Umbilical cord (tissue), 2 donors: ENCODE data around the gene EEIG2. TPM values are rescaled to one million over a fixed set of nuclear protein-coding genes. Genes with fewer than 3 reads are reported as not detected.
"Not testable (repeated sequence)": the region's sequence is repeated elsewhere in the genome, so short reads cannot be mapped to it uniquely, and the experiment has no call there.

Source experiments
- DNase-seq: peaks from one replicate; pipeline ENCODE4 v3.0.0-alpha.2; 2015; ENCODE audit warnings: low spot score
- total RNA-seq: library from RNA; depleted of rRNA; stranded (reverse); fragments of >200 nt; gene quantifications from one replicate; pipeline ENCODE4 v1.2.3, GENCODE V29; 2014; ENCODE audit warnings: low replicate concordance; ENCODE audit not compliant: insufficient read depth

Gene EEIG2
- 29.9 TPM for total RNA-seq

DNA sequence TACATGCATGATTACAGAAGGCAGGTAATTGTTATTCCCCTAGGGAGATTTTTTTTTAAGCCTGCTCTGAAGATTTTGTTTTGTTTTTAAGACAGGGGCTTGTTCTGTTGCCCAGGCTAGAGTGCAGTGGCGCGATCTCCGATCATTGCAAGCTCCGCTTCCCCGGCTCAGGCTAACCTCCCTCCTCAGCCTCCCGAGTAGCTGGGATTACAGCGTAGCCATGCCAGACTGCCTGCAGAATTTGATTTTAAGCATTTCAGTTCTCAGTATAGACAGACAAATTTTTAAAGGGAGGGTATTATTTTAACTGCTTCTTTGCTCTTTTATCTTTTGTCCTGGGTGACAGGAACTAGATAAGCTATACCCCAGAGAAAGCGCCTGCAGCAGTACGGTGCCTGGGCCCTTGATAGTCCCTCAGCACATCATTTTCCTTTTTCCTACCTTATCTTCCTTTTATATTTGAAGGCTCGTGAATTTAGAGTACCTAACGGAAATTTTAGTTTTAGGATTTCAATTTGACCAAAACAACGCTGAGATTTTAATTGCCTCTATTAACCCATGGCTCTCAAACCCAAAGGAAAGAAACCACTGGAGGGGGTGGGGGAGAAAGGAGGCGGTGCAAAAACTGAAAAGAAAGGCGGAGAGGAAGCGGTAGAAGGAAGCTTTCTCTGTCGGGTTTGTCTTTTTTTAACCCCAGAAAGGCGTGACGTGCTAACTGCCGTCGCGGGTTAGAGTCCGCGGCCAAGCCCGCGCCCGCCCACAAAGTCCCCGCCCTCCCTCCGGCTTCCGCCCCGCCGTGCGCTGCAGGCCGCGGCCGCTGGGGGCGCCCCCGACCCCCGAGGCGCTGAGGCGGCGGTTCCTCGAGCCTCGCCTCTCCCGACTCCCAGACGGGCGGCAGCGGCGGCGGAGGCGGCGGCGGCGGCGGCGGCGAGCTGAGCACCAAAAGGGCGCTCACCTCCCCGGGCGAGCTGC lies at the start of gene EEIG2:
Gene EEIG2, plus strand, starts transcription at position 886 of the 972 bp plus-strand sequence. CDS start 329 bp downstream, outside the sequence.
- DNase-seq: peak; percentile 94

DNA sequence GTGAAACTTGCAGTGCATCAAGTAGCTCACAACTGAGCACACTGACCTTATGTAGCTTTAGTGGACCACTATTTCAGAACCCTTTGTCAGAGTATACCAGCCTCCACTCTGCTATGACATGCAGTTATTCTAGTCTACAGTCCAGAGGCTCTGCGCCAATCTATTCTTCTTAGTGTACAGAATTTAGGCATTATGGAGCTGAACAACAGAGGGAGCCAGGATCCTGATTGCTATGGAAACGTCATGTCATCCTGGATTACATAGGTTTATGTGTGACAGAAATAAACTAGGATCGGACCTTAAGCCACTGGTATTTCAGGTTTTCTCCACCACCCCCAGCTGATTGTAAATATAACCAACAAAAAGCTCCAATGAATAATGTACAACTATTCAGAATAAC lies 48.1 kb upstream of the EEIG2 start:
- peak; percentile 8 for DNase-seq

DNA sequence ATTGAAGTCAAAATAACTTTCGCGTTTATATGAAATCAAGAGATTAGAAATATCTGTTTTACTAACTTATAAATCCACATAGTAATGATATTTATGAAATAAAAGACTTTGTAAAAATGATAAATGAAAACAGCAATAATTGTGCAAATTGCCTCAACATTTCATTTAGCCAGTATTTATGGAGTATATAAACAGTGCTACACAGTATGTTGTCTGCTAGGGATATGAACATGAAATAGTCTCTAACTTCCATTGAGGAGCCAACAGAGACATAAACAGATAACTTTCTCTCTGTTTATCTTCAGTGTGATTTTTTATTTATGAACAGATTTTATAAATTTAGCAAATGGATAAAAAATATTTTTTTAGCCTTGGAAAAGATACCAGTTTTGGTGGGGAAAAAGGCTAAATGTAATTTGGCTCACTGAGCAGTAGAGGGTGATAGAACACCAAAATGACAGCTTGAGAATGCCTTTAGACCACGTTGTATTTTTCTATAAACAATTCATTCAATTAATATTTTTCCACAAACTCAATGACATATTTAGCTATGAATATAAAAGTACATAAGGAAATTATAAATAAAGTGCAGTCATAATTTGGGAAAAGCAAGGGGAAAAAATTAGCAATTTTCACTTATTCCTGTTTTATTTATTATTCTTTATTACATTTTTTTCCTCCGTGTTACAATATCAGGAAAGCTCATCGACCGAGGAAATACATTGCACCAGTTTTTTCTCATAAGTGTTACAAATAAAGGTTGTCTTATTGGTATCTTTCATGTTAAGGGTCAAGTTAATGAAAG lies 47.5 kb upstream of the EEIG2 start:
- peak; percentile 48 for DNase-seq

DNA sequence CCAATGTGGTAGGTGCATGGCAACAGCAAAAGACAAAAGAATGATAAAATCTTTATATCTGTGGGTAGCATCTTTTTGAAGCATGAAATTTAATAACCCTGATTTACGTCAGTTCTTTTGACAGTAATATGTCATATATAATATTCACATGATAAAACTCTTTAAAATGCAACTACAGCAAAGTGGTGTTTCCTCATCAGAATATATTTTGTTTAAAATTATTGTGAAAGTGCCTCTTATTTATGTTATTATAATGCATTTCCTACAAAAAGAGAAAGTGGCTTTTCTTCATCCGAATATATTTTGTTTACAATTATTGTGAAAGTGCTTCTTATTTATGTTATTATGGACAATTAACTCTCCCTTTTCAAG lies 46.9 kb upstream of the EEIG2 start:
- DNase-seq: no peak

DNA sequence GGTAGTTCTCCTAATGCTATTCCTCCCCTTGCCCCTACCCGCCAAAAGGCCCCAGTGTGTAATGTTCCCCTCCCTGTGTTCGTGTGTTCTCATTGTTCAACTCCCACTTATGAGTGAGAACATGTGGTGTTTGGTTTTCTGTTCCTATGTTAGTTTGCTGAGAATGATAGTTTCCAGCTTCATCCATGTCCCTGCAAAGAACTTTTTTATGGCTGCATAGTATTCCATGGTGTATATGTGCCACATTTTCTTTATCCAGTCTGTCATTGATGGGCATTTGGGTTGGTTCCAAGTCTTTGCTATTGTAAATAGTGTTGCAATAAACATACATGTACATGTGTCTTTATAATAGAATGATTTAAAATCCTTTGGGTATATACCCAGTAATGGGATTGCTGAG lies 46.0 kb upstream of the EEIG2 start:
- not testable (repeated sequence) for DNase-seq

DNA sequence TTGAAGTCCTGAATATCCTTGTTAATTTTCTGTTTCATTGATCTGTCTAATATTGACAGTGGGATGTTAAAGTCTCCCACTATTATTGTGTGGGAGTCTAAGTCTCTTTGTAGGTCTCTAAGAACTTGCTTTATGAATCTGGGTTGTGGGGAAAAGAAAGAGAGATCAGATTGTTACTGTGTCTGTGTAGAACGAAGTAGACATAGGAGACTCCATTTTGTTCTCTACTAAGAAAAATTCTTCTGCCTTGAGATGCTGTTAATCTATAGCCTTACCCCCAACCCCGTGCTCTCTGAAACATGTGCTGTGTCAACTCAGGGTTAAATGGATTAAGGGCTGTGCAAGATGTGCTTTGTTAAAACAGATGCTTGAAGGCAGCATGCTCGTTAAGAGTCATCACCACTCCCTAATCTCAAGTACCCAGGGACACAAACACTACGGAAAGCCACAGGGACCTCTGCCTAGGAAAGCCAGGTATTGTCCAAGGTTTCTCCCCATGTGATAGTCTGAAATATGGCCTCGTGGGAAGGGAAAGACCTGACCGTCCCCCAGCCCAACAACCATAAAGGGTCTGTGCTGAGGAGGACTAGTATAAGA lies 42.5 kb upstream of the EEIG2 start:
- not testable (repeated sequence) for DNase-seq

DNA sequence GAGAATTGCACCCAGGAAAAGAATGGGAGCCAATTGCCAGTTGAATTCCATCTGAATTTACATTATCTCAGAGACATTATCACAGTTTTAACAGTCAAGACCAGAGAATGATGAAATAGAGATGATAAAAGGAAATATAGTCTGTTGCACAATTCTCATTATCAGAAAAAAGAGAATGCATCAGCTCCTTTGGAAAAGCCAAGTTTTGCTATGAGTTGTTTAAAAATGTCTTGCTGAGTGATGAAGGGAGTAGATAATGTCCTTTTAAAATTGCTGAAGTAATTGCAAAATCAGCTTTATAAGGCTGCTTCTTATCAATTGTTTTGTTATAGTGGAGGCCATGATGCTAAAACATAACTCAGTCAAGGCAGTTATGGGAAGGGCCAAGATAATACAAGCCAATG lies 37.9 kb upstream of the EEIG2 start:
- peak; percentile 21 for DNase-seq

DNA sequence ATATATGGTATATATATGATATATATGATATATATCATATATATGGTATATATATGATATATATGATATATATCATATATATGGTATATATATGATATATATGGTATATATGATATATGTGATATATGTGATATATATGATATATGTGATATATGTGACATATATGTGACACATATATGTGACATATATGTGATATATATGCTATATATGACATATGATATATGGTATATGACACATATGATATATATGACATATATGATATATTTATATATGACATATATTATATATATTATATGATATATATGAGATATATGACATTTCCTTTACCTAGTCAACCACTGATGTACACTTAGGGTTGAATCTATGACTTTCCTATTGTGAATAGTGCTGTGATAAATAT lies 36.1 kb upstream of the EEIG2 start:
- no peak for DNase-seq

DNA sequence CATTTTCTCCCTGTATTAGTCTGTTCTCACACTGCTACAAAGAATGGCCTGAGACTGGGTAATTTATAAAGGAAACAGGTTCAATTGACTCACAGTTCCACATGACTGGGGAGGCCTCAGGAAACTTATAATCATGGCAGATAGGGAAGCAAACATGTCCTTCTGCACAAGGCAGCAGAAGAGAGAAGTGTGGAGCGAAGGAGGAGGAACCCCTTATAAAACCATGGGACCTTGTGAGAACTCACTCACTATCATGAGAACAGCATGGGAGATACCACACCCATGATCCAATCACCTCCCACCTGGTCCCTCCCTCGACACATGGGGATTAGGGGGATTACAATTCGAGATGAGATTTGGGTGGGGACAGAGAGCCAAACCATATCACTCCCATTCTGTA lies 35.2 kb upstream of the EEIG2 start:
- no peak for DNase-seq

DNA sequence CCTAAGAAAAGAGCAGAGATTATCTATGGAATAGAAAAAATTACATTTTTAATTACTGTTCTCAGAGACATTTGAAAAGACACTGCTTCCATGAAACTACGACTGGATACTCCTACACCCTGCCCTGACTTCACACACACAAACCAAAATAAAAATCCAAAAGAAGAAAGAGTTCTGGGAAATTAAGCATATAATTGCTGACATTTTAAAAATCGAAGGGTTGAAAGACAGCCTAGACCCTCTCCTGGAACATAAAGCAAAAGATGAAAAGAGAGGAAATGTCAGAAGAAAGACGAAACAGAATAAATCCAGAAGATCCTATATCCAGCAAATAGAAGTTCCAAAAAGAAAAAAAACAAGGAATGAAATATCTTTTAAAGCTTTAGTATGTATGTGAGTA lies 32.8 kb upstream of the EEIG2 start:
- DNase-seq: no peak

DNA sequence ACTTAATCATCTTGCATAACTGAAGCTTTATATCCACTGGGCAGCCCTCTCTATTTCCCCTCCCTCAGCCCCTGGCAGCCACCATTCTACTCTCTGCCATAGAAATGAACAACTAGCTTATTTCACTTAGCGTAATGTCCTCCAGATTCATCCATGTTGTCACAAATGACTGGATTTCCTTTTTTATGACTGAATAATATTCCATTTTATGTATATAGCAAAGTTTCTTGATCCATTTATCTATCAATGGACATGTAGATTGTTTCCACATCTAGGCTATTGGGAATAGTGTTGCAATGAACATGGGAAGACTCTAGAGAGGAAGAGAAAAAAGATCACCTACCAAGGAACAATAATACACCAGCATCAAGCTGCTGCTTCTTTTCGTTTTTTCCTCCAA lies 32.1 kb upstream of the EEIG2 start:
- no peak for DNase-seq

DNA sequence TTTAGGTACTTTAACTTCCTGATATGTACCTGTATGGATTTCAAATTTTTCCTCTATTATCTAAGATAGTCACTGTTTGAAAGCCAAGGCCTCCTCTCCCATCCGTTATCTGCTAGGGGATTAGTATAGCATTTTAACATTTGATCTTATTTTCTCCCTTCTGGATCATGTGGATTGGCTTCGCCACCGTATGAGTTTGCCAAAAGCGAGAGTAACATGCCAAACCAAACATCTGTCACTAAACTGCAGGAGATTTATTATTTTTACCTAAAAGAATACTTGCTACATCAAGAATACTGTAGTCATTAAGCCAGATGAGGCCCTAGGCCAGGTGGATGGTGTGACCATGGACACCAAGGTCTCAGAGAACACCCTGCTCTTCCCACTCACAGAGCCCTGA lies 28.5 kb upstream of the EEIG2 start:
- DNase-seq: no peak

DNA sequence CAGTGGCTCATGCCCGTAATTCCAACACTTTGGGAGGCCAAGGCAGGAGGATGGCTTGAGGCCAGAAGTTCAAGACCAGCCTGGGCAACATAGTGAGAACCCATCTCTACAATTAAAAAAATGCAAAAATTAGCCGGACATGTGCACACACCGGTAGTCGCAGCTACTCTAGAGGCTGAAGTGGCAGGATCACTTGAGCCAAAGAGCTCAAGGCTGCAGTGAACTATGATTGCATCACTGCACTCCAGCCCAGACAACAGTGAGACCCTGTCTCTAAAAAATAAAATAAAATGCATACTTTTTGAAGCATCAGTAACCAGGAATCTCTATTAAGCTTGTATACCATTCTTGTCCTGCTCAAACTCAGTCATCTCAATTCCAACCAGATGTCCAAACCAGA lies 27.2 kb upstream of the EEIG2 start:
- DNase-seq: no peak

DNA sequence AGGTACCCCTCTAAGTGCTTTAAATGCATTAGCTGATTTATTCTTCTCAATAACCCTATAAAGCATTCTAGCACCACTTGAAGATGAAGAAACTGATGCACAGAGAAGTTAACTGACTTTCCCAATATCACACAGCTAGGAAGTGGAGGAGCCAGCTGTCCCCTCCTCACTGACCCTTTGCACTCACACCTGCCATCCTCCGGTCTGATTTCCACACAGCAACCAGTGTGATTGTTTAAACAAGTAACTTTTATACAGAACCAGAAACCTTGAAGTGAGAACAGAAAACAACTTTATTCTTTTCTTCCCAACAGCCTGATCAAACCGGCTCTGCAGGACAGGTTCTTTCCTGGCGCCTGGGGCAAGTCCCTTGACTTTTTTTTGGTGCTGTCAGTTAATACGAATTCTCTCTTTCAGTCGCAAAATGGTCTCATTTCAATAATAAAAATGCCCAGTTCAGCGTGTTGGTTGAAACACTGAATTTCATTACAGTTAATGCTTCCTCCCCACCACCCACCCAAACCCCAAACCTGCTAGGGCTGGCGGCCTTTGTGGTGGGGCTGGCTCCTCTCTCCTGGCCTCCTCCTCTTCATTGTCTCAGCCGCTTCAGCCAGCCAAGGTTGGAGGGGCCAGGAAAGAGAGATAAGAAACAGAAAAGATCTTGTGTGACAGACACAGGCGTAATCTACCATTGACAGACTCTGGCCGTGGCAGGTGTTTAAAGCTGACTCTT lies 26.4 kb upstream of the EEIG2 start:
- DNase-seq: peak; percentile 42

DNA sequence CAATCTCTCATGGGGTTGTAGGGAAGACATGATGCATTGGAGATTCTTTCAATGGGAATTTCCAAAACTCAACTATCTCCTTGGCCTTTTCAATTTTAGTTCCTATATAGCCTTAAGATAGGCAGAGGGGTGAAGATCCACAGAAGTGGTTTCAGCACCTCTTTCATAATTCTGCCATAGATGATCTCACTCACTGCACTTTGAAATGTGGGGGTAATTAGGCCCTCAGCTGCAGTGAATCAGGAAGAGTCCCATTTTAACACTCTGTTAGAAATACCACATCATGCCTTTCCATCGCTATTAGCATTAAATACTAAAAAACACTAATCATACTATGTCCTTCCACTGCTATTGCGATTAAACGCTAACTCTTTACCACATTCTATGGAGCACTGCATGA lies 25.1 kb upstream of the EEIG2 start:
- DNase-seq: no peak

DNA sequence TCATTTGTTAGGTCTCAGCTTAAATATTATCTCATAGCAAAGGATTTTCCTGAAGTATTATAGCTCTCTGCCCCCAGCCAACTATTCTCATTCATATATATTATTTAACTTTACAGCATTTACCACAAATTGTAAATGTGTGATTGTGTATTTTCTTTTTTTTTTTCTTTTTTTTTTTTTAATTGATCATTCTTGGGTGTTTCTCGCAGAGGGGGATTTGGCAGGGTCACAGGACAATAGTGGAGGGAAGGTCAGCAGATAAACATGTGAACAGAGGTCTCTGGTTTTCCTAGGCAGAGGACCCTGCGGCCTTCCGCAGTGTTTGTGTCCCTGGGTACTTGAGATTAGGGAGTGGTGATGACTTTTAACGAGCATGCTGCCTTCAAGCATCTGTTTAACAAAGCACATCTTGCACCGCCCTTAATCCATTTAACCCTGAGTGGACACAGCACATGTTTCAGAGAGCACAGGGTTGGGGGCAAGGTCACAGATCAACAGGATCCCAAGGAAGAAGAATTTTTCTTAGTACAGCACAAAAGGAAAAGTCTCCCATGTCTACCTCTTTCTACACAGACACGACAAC lies 24.5 kb upstream of the EEIG2 start:
- not testable (repeated sequence) for DNase-seq

DNA sequence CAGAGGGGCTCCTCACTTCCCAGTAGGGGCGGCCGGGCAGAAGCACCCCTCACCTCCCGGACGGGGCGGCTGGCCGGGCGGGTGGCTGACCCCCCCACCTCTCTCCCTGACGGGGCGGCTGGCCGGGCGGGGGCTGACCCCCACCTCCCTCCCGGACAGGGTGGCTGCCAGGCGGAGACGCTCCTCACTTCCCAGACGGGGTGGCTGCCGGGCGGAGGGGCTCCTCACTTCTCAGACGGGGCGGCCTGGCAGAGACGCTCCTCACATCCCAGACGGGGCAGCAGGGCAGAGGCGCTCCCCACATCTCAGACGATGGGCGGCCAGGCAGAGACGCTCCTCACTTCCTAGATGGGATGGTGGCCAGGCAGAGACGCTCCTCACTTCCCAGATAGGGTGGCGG lies 23.9 kb upstream of the EEIG2 start:
- DNase-seq: not testable (repeated sequence)

DNA sequence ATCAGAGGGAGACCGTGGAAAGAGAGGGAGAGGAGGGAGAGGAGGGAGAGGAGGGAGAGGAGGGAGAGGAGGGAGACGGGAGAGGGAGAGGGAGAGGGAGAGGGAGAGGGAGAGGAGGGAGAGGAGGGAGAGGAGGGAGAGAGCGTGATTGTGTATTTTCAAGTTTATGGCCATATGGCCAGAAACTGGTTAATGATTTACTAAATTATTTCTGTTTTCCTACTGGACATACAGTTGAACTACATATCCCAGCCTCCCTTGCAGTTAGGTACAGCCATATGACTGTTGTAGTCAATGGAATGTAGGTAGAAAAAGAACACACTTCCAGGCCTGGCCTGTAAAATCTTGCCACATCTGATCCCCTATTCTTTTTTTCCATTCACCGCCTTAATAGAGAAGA lies 23.1 kb upstream of the EEIG2 start:
- not testable (repeated sequence) for DNase-seq

DNA sequence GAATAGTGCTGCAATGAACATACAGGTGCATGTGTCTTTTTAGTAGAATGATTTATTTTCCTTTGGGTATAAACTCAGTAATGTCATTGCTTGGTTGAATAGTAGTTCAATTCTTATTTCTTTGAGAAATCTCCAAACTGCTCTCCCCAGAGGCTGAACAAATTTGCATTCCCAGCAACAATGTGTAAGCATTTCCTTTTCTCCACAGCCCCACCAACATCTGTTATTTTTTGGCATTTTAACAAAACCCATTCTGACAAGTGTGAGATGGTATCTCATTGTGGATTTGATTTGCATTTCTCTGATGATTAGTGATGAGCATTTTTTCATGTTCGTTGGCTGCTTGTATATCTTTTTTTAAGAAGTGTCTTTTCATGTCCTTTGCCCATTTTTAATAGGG lies 21.9 kb upstream of the EEIG2 start:
- DNase-seq: no peak

DNA sequence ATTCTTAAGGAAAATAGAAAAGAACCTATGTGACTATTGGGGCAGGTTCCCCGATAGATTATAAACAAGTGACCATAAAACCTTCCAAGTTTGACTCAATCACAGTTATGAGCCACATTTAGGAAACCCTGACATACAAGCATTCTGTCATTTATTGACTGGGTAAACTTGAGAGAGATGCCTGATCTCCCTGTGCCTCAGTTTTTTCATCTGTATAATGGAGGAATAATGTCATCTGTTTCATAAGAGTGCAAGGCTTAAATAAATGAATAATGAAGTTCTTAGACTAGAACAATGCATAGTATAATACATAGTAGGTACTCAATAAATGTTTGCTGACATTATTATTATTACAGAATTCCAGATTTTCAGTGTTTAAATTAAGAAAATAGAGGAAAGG lies 18.9 kb upstream of the EEIG2 start:
- no peak for DNase-seq

DNA sequence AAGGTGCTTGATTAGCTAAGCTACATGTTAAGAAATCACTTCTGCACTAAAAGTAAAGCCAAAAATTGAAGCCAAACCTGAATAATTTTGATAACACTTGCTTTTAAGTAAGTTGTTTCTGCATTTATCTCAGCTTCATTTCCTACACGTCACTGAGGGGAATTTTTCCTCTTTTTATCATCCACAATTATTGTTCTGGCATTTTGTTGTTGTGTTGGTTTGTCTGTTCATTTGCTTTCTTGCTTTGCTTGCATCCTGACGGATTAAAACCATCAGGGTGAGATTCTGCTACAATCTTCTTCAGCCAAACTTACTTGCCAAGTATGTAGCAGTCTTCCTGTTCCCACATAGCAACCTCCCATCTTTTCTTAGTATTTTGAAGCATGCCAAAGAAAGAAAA lies 18.0 kb upstream of the EEIG2 start:
- no peak for DNase-seq
